Measurements from ENCODE around the gene SLC17A2.

The SLC17A2 gene

DNA sequence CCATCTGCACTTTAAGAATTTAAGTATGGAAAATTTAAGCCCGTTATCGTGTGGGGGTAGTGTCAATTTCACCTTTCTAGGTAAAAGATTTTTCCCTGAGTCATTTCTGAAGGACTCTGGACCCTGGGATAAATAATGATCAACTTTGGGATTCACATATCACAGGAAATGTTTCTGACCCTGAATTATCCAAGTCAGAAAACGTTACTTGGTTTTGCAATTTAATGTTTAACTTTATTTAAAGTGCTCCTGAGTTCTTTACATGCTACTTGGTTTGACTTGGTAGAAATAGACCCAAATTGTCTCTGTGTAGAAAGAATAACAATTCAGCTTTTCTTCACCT lies 55.0 kb downstream of the SLC17A2 start:
- Histone ChIP-seq H3K27me3 (ENCODE audit: control insufficient read depth, insufficient read depth, low read length) (no peaks in the 10 kb centered on the region), H3K9me3 (ENCODE audit: control insufficient read depth, insufficient read depth, low read length) (no peaks in the 10 kb centered on the region), H3K4me3 (ENCODE audit: low read depth, low read length) (no peak overlapping the region), H3K36me3 (ENCODE audit: control insufficient read depth, insufficient read depth, low read length) (no peaks in the 10 kb centered on the region), H3K9ac (ENCODE audit: low read depth, low read length) (no peak overlapping the region), H3K4me1 (ENCODE audit: control insufficient read depth, insufficient read depth, low read length) (no peaks in the 10 kb centered on the region)

DNA sequence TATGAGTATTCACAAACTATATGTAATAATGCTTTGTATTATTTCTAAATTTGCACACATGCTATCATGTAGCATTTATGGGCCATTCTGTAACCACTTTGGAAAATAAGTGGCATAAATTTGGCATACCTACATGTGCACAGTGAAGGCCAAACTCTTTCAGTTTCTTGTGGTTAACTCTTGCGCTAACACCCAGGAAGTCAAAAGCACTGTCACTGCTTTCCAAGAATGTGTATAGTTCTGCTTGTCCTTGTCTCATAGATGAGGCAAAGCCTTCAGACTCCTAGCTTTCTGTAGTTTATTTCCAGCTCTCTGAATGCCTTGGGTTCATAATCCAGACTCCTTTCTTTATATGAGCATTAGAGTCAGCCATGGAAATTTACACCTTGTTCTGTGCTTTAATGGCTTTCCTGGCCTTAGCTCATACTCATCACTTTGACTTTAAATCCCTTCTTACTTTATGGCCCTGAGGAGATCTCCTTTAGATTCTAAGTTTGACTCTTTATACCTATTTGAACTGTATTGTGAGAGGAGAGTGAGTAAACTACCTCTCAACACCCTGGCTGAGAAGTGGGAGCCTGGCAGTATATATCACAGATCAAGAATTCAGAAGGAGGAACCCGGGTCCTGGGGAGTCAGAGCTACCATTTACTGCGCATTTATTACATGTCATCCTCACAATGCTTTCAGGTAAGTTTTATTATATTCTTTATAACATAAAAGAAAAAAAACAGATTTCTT lies 55.5 kb downstream of the SLC17A2 start:
- no peaks in the 10 kb centered on the region for H3K27me3 ChIP-seq (ENCODE audit: control insufficient read depth, insufficient read depth, low read length)
- no peak overlapping the region for H3K9ac ChIP-seq (ENCODE audit: low read depth, low read length)
- no peaks in the 10 kb centered on the region for H3K4me1 ChIP-seq (ENCODE audit: control insufficient read depth, insufficient read depth, low read length)
- H3K36me3 ChIP-seq (ENCODE audit: control insufficient read depth, insufficient read depth, low read length), result no peaks in the 10 kb centered on the region
- H3K4me3 ChIP-seq (ENCODE audit: low read depth, low read length), result no peak overlapping the region
- no peaks in the 10 kb centered on the region for H3K9me3 ChIP-seq (ENCODE audit: control insufficient read depth, insufficient read depth, low read length)

DNA sequence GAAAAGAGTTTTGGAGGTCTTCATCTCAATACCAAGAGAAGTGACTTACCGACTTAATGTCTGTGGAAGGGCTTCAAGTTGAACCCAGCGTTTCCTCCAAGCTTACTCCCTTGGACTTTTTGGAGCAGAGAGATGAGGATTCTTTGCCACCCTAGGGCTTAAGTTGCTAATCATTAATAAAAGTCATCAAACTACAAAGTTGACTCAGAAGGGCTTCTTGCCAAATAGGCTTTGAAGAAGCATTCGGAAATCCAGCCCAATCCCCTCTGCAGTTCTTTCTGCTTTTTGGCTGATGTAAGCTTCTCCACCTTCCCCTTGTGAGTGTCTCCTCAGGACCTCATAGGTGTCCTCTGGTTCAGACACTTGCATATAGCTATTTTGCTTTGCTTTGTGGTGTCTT lies 56.4 kb downstream of the SLC17A2 start, which contains the start of gene SLC17A3:
SLC17A3 (minus strand) TSS at position 126 of the 400 bp plus-strand sequence. CDS start 5,856 bp downstream, outside the sequence.
- Histone ChIP-seq H3K27me3 (ENCODE audit: control insufficient read depth, insufficient read depth, low read length) (no peaks in the 10 kb centered on the region), H3K4me1 (ENCODE audit: control insufficient read depth, insufficient read depth, low read length) (no peaks in the 10 kb centered on the region), H3K36me3 (ENCODE audit: control insufficient read depth, insufficient read depth, low read length) (no peaks in the 10 kb centered on the region), H3K9ac (ENCODE audit: low read depth, low read length) (no peak within 1 kb of the TSS), H3K4me3 (ENCODE audit: low read depth, low read length) (no peak within 1 kb of the TSS), H3K9me3 (ENCODE audit: control insufficient read depth, insufficient read depth, low read length) (no peaks in the 10 kb centered on the region)

DNA sequence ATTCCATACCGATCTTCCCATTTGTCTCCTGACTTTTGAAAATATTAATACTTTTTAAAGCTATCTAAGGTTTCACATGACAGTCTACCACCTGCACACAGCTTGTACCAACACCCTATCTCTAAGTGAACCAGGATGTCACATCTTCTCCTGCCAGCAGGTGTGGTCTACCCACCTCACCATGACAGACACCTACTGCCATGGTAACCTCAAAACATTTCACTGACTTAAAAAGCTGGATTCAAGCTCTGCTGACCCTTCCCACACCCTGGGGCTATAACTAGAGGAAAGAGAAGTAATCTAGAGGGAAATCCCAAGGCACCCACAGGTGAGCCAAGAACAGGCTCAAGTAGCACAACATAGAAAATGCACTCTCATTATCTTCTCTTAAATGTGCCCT lies 57.7 kb downstream of the SLC17A2 start:
- Histone ChIP-seq H3K4me1 (ENCODE audit: control insufficient read depth, insufficient read depth, low read length) (no peaks in the 10 kb centered on the region), H3K9ac (ENCODE audit: low read depth, low read length) (no peak overlapping the region), H3K9me3 (ENCODE audit: control insufficient read depth, insufficient read depth, low read length) (no peaks in the 10 kb centered on the region), H3K27me3 (ENCODE audit: control insufficient read depth, insufficient read depth, low read length) (no peaks in the 10 kb centered on the region), H3K4me3 (ENCODE audit: low read depth, low read length) (no peak overlapping the region), H3K36me3 (ENCODE audit: control insufficient read depth, insufficient read depth, low read length) (no peaks in the 10 kb centered on the region)

GRCh38 chr6:25869840-25870239 lies 60.7 kb downstream of the SLC17A2 start:
- H3K9ac ChIP-seq (ENCODE audit: low read depth, low read length), result no peak overlapping the region
- H3K36me3 ChIP-seq (ENCODE audit: control insufficient read depth, insufficient read depth, low read length), result no peaks in the 10 kb centered on the region
- H3K4me3 ChIP-seq (ENCODE audit: low read depth, low read length), result no peak overlapping the region
- no peaks in the 10 kb centered on the region for H3K4me1 ChIP-seq (ENCODE audit: control insufficient read depth, insufficient read depth, low read length)
- no peaks in the 10 kb centered on the region for H3K27me3 ChIP-seq (ENCODE audit: control insufficient read depth, insufficient read depth, low read length)
- no peaks in the 10 kb centered on the region for H3K9me3 ChIP-seq (ENCODE audit: control insufficient read depth, insufficient read depth, low read length)

DNA sequence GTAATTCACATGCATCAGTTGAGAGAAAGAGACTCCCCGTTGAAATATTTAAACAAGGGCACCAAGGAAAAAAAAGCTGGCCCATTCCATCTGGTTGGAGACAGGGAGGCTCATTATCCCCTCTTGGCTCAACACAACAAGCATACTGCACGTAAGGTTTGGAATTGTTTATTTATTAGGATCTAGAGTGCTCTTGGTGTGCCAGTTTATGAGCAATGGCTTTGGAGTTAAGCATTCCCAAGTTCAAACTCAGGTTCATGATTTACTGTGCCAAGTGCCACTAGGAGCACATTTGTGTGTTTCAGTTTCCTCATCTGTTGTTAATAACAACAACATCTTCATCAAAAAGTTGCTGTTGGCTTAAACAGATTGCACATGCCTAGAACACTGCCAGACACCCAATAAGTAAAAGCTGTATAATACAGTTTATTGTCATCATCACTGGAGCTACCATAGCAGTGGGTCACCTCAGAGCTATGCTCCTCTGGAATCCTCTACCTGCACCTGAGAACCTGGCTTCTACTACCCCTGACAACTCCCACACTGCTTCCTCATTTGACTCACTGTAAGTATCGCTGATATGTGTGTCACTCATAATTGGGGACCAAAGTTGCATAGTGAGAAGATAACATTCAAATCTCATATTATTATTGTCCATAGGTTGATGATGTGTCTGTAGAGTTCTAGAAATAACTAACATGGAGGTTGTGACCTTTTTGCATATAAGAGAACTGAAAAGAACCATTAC lies 61.9 kb downstream of the SLC17A2 start:
- Histone ChIP-seq H3K4me1 (ENCODE audit: control insufficient read depth, insufficient read depth, low read length) (no peaks in the 10 kb centered on the region), H3K9ac (ENCODE audit: low read depth, low read length) (no peak overlapping the region), H3K27me3 (ENCODE audit: control insufficient read depth, insufficient read depth, low read length) (no peaks in the 10 kb centered on the region), H3K9me3 (ENCODE audit: control insufficient read depth, insufficient read depth, low read length) (no peaks in the 10 kb centered on the region), H3K36me3 (ENCODE audit: control insufficient read depth, insufficient read depth, low read length) (no peaks in the 10 kb centered on the region), H3K4me3 (ENCODE audit: low read depth, low read length) (no peak overlapping the region)

GRCh38 chr6:25866011-25866410 lies 64.5 kb downstream of the SLC17A2 start:
- H3K4me1 ChIP-seq (ENCODE audit: control insufficient read depth, insufficient read depth, low read length), result no peaks in the 10 kb centered on the region
- no peaks in the 10 kb centered on the region for H3K27me3 ChIP-seq (ENCODE audit: control insufficient read depth, insufficient read depth, low read length)

DNA sequence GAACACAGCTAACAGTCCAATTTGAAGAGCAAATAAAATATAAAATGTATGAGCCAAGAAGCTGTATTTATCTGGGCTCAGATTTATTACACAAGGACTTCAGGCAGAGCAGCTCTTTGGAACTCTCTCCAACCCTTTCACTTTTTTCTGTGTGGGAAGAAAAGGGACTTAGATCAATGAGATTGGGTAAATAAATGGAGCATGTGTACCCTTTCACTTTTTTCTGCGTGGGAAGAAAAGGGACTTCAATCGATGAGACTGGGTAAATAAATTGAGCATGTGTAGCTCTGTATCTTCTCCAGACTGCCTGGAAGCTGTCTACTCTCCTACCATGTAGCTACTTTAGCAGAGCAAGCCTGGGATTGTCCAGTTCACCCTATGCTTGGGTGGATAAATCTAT lies 67.1 kb downstream of the SLC17A2 start:
- no peaks in the 10 kb centered on the region for H3K4me1 ChIP-seq (ENCODE audit: control insufficient read depth, insufficient read depth, low read length)
- no peaks in the 10 kb centered on the region for H3K9me3 ChIP-seq (ENCODE audit: control insufficient read depth, insufficient read depth, low read length)
- no peaks in the 10 kb centered on the region for H3K27me3 ChIP-seq (ENCODE audit: control insufficient read depth, insufficient read depth, low read length)
- no peak overlapping the region for H3K4me3 ChIP-seq (ENCODE audit: low read depth, low read length)
- H3K36me3 ChIP-seq (ENCODE audit: control insufficient read depth, insufficient read depth, low read length), result no peaks in the 10 kb centered on the region
- no peak overlapping the region for H3K9ac ChIP-seq (ENCODE audit: low read depth, low read length)

More at GRCh38 chr6:25866011-25866410, 64.5 kb downstream of the SLC17A2 start:
- Histone ChIP-seq H3K36me3 (ENCODE audit: control insufficient read depth, insufficient read depth, low read length) (no peaks in the 10 kb centered on the region), H3K9me3 (ENCODE audit: control insufficient read depth, insufficient read depth, low read length) (no peaks in the 10 kb centered on the region), H3K4me3 (ENCODE audit: low read depth, low read length) (no peak overlapping the region), H3K9ac (ENCODE audit: low read depth, low read length) (no peak overlapping the region)
